Fibroblast of villous mesenchyme (primary cell): ENCODE results near the gene ECI1. TPM values are rescaled to one million over a fixed set of nuclear protein-coding genes. Genes with fewer than 3 reads are reported as not detected.

Source experiments
- DNase-seq: peaks from one replicate; pipeline ENCODE4 v3.0.0-alpha.2; 2010; ENCODE audit warnings: low read depth
- H3K4me3 ChIP-seq: 2 replicates; pipeline ENCODE4 v1.5.1; 2011; ENCODE audit warnings: low read depth, mild to moderate bottlenecking, low read length
- CTCF ChIP-seq: IDR thresholded peaks from 2 replicates; pipeline ENCODE4 v1.5.1; 2012; ENCODE audit warnings: low read depth, mild to moderate bottlenecking, low read length; ENCODE audit not compliant: insufficient read depth
- total RNA-seq: library from RNA; depleted of rRNA; stranded (reverse); fragments of >200 nt; gene quantifications from 2 replicates; pipeline ENCODE4 v1.2.3, GENCODE V29; 2012

Gene ECI1
- total RNA-seq, 1 donor, result 40.2 TPM

GRCh38 chr16:2238838-2239675 lies 12.3 kb downstream of the ECI1 start:
- no peak for TF ChIP-seq CTCF
- H3K4me3 ChIP-seq, result no peak overlapping the region
- DNase-seq, result no peak

- no peak for TF ChIP-seq CTCF
- no peak for DNase-seq
- H3K4me3 ChIP-seq, result no peak overlapping the region
Observed at GRCh38 chr16:2238150-2238837, 13.1 kb downstream of the ECI1 start.

GRCh38 chr16:2237493-2238149 lies 13.8 kb downstream of the ECI1 start:
- H3K4me3 ChIP-seq, result no peak overlapping the region
- no peak for TF ChIP-seq CTCF

GRCh38 chr16:2237102-2237482 lies 14.3 kb downstream of the ECI1 start:
- TF ChIP-seq CTCF, result no peak
- DNase-seq, result no peak
- H3K4me3 ChIP-seq, result peak overlapping the region; percentile 43

More at GRCh38 chr16:2237493-2238149, 13.8 kb downstream of the ECI1 start:
- DNase-seq, result no peak

- H3K4me3 ChIP-seq, result peak within 1 kb of the TSS; percentile 43
- TF ChIP-seq CTCF, result no peak
- DNase-seq, result peak; percentile 18
Observed at GRCh38 chr16:2236337-2237101, 14.9 kb downstream of the ECI1 start, which contains the start of gene DNASE1L2. Gene DNASE1L2, plus strand, starts transcription at chr16:2236444. Its CDS starts 373 bp downstream, at chr16:2236817.

- DNase-seq, result no peak
- no peak overlapping the region for H3K4me3 ChIP-seq
- TF ChIP-seq CTCF, result no peak
Observed at GRCh38 chr16:2235695-2236336, 15.6 kb downstream of the ECI1 start.
